Measurements from ENCODE around the gene PRSS21.

PRSS21 gene

GRCh38 chr16:2806286-2806685 lies 10.8 kb upstream of the PRSS21 start:
- no peak for DNase-seq

GRCh38 chr16:2808181-2808580 lies 8.9 kb upstream of the PRSS21 start:
- no peak for DNase-seq

- no peak for DNase-seq
Observed at GRCh38 chr16:2809149-2809760, 7.8 kb upstream of the PRSS21 start.

- no peak for DNase-seq
Observed at GRCh38 chr16:2810651-2811050, 6.4 kb upstream of the PRSS21 start.

- no peak for DNase-seq
Observed at GRCh38 chr16:2811703-2812471, 5.2 kb upstream of the PRSS21 start.

GRCh38 chr16:2813771-2814221 lies 3.2 kb upstream of the PRSS21 start:
- DNase-seq, result no peak

- no peak for DNase-seq
Observed at GRCh38 chr16:2814551-2815298, 2.3 kb upstream of the PRSS21 start.

GRCh38 chr16:2815299-2815771 lies 1.7 kb upstream of the PRSS21 start:
- no peak for DNase-seq

GRCh38 chr16:2817340-2818271 lies 569 bp downstream of the PRSS21 start:
- DNase-seq, result no peak

- no peak for DNase-seq
Observed at GRCh38 chr16:2818272-2818876, 1.3 kb downstream of the PRSS21 start.

- no peak for DNase-seq
Observed at GRCh38 chr16:2819179-2819938, 2.3 kb downstream of the PRSS21 start.

GRCh38 chr16:2819939-2820835 lies 3.1 kb downstream of the PRSS21 start:
- no peak for DNase-seq

GRCh38 chr16:2820836-2821486 lies 3.9 kb downstream of the PRSS21 start:
- no peak for DNase-seq

- no peak for DNase-seq
Observed at GRCh38 chr16:2821487-2822157, 4.6 kb downstream of the PRSS21 start.

- DNase-seq, result no peak
Observed at GRCh38 chr16:2822158-2822495, 5.1 kb downstream of the PRSS21 start.

GRCh38 chr16:2822496-2822895 lies 5.5 kb downstream of the PRSS21 start:
- no peak for DNase-seq

GRCh38 chr16:2824626-2825025 lies 7.6 kb downstream of the PRSS21 start:
- DNase-seq, result no peak

GRCh38 chr16:2825049-2825742 lies 8.2 kb downstream of the PRSS21 start:
- no peak for DNase-seq

Data from fibroblast of skin of back (primary cell).